Left ventricle myocardium superior (tissue), 1 donor: ENCODE data around the gene PLEKHA6. TPM values are rescaled to one million over a fixed set of nuclear protein-coding genes. Genes with fewer than 3 reads are reported as not detected.

Experiments used
- ATAC-seq: fragments of 200-7000 bp; cut with Tn5 transposase; one replicate; pipeline ENCODE4 v1.9.1; 2020; ENCODE audit warnings: mild to moderate bottlenecking, moderate library complexity
- DNase-seq: peaks from one replicate; pipeline ENCODE4 v3.0.0-alpha.2; 2020
- intact Hi-C: fragments of 100-400 bp; cut with micrococcal nuclease; formaldehyde crosslinking; loops from one replicate; pipeline ENCODE4 v1.11.0; 2022
- total RNA-seq: library from RNA; stranded (reverse); fragmentation: NEBNext Ultra II Directional; extraction: Animal tissue kit (Norgen Biotek cat#: 25700); gene quantifications from one replicate; pipeline ENCODE4 v1.2.1, GENCODE V29; 2021
- donor health status: DM: no; HTN: yes; CAD: no; lungs with severe emphysema.

The PLEKHA6 gene
- total RNA-seq, 1 donor from 2014 or later = 21.6 TPM

GRCh38 chr1:204295671-204296070 is 64.1 kb downstream of the PLEKHA6 start:
- no peak for DNase-seq
- intact Hi-C loops = no loop called here
- ATAC-seq = peak; percentile 8

- DNase-seq (peak; percentile 62), ATAC-seq (peak; percentile 74)
- intact Hi-C loops = no loop called here
Measured at GRCh38 chr1:204294357-204294756, 65.4 kb downstream of the PLEKHA6 start.

- DNase-seq = peak; percentile 55
- intact Hi-C loops = no loop called here
Measured at GRCh38 chr1:204293605-204294337, 66.0 kb downstream of the PLEKHA6 start.

GRCh38 chr1:204292740-204293139 is 67.0 kb downstream of the PLEKHA6 start:
- intact Hi-C loops = no loop called here
- ATAC-seq (peak; percentile 27), DNase-seq (peak; percentile 63)

More at GRCh38 chr1:204293605-204294337, 66.0 kb downstream of the PLEKHA6 start:
- peak; percentile 75 for ATAC-seq

- peak; percentile 42 for ATAC-seq
- peak; percentile 54 for DNase-seq
- intact Hi-C loops = no loop called here
Measured at GRCh38 chr1:204289280-204289679, 70.4 kb downstream of the PLEKHA6 start.

GRCh38 chr1:204288021-204288588 is 71.6 kb downstream of the PLEKHA6 start:
- peak; percentile 52 for ATAC-seq
- peak; percentile 84 for DNase-seq
- intact Hi-C loops = no loop called here

- intact Hi-C loops = no loop called here
- DNase-seq (no peak), ATAC-seq (peak; percentile 26)
Measured at GRCh38 chr1:204287466-204287891, 72.2 kb downstream of the PLEKHA6 start.

- peak; percentile 61 for DNase-seq
- peak; percentile 23 for ATAC-seq
- intact Hi-C loops = no loop called here
Measured at GRCh38 chr1:204286831-204287421, 72.8 kb downstream of the PLEKHA6 start.

- ATAC-seq = no peak
- intact Hi-C loops = no loop called here
Measured at GRCh38 chr1:204286315-204286714, 73.4 kb downstream of the PLEKHA6 start.

GRCh38 chr1:204285436-204286305 is 74.1 kb downstream of the PLEKHA6 start:
- ATAC-seq (peak; percentile 5), DNase-seq (no peak)
- intact Hi-C loops = no loop called here

More at GRCh38 chr1:204286315-204286714, 73.4 kb downstream of the PLEKHA6 start:
- no peak for DNase-seq

GRCh38 chr1:204284929-204285328 is 74.8 kb downstream of the PLEKHA6 start:
- ATAC-seq (peak; percentile 32), DNase-seq (no peak)
- intact Hi-C loops = no loop called here

- ATAC-seq (peak; percentile 58), DNase-seq (no peak)
- intact Hi-C loops = no loop called here
Measured at GRCh38 chr1:204283711-204284651, 75.7 kb downstream of the PLEKHA6 start.

GRCh38 chr1:204282761-204283221 is 76.9 kb downstream of the PLEKHA6 start:
- ATAC-seq (no peak), DNase-seq (peak; percentile 58)
- intact Hi-C loops = no loop called here

GRCh38 chr1:204280099-204280961 is 79.4 kb downstream of the PLEKHA6 start:
- ATAC-seq = no peak
- no peak for DNase-seq

GRCh38 chr1:204278958-204279357 is 80.8 kb downstream of the PLEKHA6 start:
- ATAC-seq (no peak), DNase-seq (no peak)
- intact Hi-C loops = no loop called here

More at GRCh38 chr1:204280099-204280961, 79.4 kb downstream of the PLEKHA6 start:
- intact Hi-C loops = no loop called here

GRCh38 chr1:204278251-204278650 is 81.5 kb downstream of the PLEKHA6 start:
- intact Hi-C loops = no loop called here
- no peak for DNase-seq
- no peak for ATAC-seq

- intact Hi-C loops = no loop called here
- ATAC-seq (no peak), DNase-seq (no peak)
Measured at GRCh38 chr1:204277563-204278219, 82.0 kb downstream of the PLEKHA6 start.
